Left lung (tissue), 10 donors: Measurements from ENCODE around the gene ENSA. TPM values are rescaled to one million over a fixed set of nuclear protein-coding genes. Genes with fewer than 3 reads are reported as not detected.

ENCODE experiments used
- ATAC-seq: fragments of 200-7000 bp; cut with Tn5 transposase; one replicate; pipeline ENCODE4 v1.9.1; 2020; ENCODE audit warnings: moderate library complexity
- DNase-seq, 4 donors: peaks; one replicate each; pipeline ENCODE4 v3.0.0-alpha.2; 2013 to 2020
- H3K27ac ChIP-seq, 2 donors: fragments of 200-600 bp; sonication (generic) in 1 of 2; one replicate each; pipeline versions ENCODE4 v1.5.0 to v1.8.0; 2020 to 2021
- H3K27me3 ChIP-seq, 2 donors: fragments of 200-600 bp; sonication (generic) in 1 of 2; one replicate each; pipeline versions ENCODE4 v1.5.0 to v1.8.0; 2020 to 2021
- H3K36me3 ChIP-seq, 2 donors: fragments of 200-600 bp; sonication (generic) in 1 of 2; one replicate each; pipeline versions ENCODE4 v1.5.0 to v1.8.0; 2020 to 2021
- H3K4me1 ChIP-seq, 2 donors: fragments of 200-600 bp; one replicate each; pipeline ENCODE4 v1.8.0; 2021
- H3K4me3 ChIP-seq, 2 donors: fragments of 200-600 bp; sonication (generic) in 1 of 2; one replicate each; pipeline versions ENCODE4 v1.5.0 to v1.8.0; 2020 to 2021; ENCODE audit warnings: mild to moderate bottlenecking in 1 of 2
- H3K9me3 ChIP-seq, 2 donors: fragments of 200-600 bp; sonication (generic) in 1 of 2; one replicate each; pipeline versions ENCODE4 v1.5.0 to v1.8.0; 2020 to 2021
- intact Hi-C, 2 donors: fragments of 100-400 bp; cut with DNase I; formaldehyde crosslinking; loops; one replicate each; pipeline versions ENCODE4 v1.11.2 to v1.14.2; 2022
- polyA plus RNA-seq, 6 donors: library from polyadenylated mRNA; unstranded; fragments of 120-200 nt; gene quantifications; one replicate each; pipeline ENCODE4 v1.2.1, GENCODE V29; 2013; ENCODE audit not compliant: insufficient read length in 6 of 6
- total RNA-seq, 2 donors: library from RNA; stranded (reverse); fragmentation: NEBNext Ultra II Directional; extraction: Animal tissue kit (Norgen Biotek cat#: 25700); gene quantifications; one replicate each; pipeline ENCODE4 v1.2.1, GENCODE V29; 2021
- TF ChIP-seq, protein P1 (sequence below), 2 donors: fragments of 200-600 bp; sonication (generic) in 1 of 2; IDR thresholded peaks; one replicate each; pipeline versions ENCODE4 v1.5.0 to v1.8.0; 2021; ENCODE audit warnings: antibody characterized with exemption in 2 of 2
- donor health status: DM: no; HTN: yes; CAD: no.
- donor health status: DM: no; HTN: no; CAD: no.

The ENSA gene
- total and polyA plus RNA-seq, 8 donors, result 180 to 218 (median 203) TPM

GRCh38 chr1:150576794-150577556, 52.4 kb downstream of the ENSA start:
- ATAC-seq, result no peak
- Histone ChIP-seq H3K4me1 (peaks cover 33 to 55% of the 10 kb centered on the region in 2 donors), H3K36me3 (peaks cover 6 to 65% of the 10 kb centered on the region in 2 donors), H3K9me3 (no peaks in the 10 kb centered on the region), H3K27ac (peak overlapping the region; percentile 99 to 100), H3K27me3 (no peaks in the 10 kb centered on the region), H3K4me3 (peak overlapping the region; percentile 75 to 91)
- no peak for DNase-seq
- TF ChIP-seq, protein P1, sequence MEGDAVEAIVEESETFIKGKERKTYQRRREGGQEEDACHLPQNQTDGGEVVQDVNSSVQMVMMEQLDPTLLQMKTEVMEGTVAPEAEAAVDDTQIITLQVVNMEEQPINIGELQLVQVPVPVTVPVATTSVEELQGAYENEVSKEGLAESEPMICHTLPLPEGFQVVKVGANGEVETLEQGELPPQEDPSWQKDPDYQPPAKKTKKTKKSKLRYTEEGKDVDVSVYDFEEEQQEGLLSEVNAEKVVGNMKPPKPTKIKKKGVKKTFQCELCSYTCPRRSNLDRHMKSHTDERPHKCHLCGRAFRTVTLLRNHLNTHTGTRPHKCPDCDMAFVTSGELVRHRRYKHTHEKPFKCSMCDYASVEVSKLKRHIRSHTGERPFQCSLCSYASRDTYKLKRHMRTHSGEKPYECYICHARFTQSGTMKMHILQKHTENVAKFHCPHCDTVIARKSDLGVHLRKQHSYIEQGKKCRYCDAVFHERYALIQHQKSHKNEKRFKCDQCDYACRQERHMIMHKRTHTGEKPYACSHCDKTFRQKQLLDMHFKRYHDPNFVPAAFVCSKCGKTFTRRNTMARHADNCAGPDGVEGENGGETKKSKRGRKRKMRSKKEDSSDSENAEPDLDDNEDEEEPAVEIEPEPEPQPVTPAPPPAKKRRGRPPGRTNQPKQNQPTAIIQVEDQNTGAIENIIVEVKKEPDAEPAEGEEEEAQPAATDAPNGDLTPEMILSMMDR (IDR thresholded peaks at IDR 0.05), result no peak
- intact Hi-C loops, result no loop called here

DNA sequence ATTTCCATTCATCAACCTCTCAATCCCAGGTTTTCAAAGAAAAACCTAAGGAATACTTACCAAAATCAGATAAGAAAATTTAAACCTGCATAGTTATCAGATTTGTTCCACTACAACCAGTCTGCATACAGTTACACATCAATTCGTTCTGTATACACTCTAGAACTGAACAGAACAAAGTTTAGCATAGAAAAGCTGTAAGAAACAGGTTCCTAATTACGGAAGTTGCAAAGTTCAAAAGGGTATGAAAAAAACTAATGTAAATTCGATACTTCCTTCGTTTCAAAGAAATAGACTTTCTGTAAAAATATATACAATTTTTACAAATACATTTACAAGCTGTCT, 53.1 kb downstream of the ENSA start:
- peak overlapping the region; percentile 75 to 91 for H3K4me3 ChIP-seq
- H3K9me3 ChIP-seq, result no peaks in the 10 kb centered on the region
- H3K27ac ChIP-seq, result peak overlapping the region; percentile 99 to 100
- no peak for DNase-seq
- intact Hi-C loops, result no loop called here
- no peaks in the 10 kb centered on the region for H3K27me3 ChIP-seq
- peaks cover 6 to 71% of the 10 kb centered on the region in 2 donors for H3K36me3 ChIP-seq
- peaks cover 36 to 61% of the 10 kb centered on the region in 2 donors for H3K4me1 ChIP-seq
- TF ChIP-seq, protein P1 (IDR thresholded peaks at IDR 0.05), result no peak
- ATAC-seq, result no peak

DNA sequence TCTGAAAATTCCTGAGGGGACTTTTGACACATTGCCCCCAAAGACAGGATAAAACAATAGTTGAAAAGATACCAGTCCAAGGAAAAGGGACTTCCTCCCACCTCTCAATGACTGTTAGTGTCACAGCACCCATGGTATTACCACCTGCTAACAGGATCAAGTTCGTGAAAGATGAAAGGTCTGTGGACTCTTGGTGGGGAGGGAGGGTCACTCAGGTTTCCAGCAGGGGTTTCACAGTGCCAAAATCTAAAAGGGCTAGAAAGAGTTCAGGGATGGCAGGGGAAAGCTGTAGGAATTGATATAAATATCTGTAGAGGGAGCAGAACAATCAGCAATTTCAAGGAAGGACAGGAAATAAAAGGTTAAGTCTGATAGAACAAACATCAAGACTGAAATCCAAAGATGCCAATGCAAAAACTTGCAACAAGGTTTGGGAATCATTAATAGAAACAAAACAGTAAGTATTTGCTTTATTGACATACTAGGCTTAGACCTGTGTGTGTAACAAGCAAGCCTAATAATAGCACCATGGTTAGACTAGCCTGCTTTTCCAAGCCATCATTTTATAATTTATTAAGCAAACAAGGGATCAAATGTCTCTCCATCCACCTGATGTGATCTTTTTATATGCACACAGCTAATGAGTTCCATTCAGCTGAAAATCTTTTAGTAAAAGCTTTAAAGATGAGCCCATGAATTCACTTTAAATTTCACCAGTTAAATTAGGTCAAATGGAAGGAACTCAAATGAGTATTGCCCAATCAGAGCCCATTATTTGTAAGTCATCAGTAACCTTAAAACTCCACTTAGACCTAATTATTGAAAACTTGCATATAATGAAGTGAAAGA, 53.7 kb downstream of the ENSA start:
- ATAC-seq (no peak), DNase-seq (no peak)
- H3K36me3 ChIP-seq, result peaks cover 6 to 77% of the 10 kb centered on the region in 2 donors
- no peaks in the 10 kb centered on the region for H3K9me3 ChIP-seq
- peak overlapping the region; percentile 99 to 100 for H3K27ac ChIP-seq
- intact Hi-C loops, result no loop called here
- peak overlapping the region; percentile 75 to 91 for H3K4me3 ChIP-seq
- peaks cover 39 to 62% of the 10 kb centered on the region in 2 donors for H3K4me1 ChIP-seq
- TF ChIP-seq, protein P1 (IDR thresholded peaks at IDR 0.05), result no peak
- no peaks in the 10 kb centered on the region for H3K27me3 ChIP-seq

DNA sequence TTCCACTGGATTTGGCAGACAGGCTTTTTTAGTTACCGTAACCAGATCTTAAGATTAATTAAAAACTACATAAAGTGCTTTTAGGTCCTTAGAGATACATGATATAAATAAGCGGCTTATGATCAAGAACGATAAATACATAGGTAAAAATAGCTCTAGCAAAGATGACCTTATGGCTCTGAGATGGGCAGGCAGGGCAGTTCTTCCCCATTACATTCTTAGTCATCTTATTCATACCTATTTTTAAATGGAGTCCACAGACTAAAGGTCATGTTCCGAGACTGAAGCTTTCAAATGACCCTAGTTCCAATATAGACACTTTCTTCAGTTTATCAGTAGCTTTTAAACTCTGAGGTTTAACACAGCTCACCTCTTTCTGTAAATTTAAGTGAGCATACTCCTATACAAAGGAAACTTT, 54.3 kb downstream of the ENSA start:
- Histone ChIP-seq H3K27ac (peak overlapping the region; percentile 99 to 100), H3K36me3 (peaks cover 6 to 83% of the 10 kb centered on the region in 2 donors)

More for the DNA sequence above, 54.3 kb downstream of the ENSA start:
- no peaks in the 10 kb centered on the region for H3K9me3 ChIP-seq
- TF ChIP-seq, protein P1 (IDR thresholded peaks at IDR 0.05), result no peak
- intact Hi-C loops, result no loop called here
- ATAC-seq (no peak), DNase-seq (no peak)
- peaks cover 35 to 63% of the 10 kb centered on the region in 2 donors for H3K4me1 ChIP-seq
- H3K4me3 ChIP-seq, result peak overlapping the region; percentile 75 to 91
- H3K27me3 ChIP-seq, result no peaks in the 10 kb centered on the region
